Lower leg skin (tissue), 4 donors: ENCODE results near the gene CCDC136. TPM values are rescaled to one million over a fixed set of nuclear protein-coding genes. Genes with fewer than 3 reads are reported as not detected.

ENCODE experiments used
- DNase-seq, 2 donors: peaks; one replicate each; pipeline ENCODE4 v3.0.0-alpha.2; 2019; ENCODE audit warnings: low spot score in 2 of 2
- H3K4me3 ChIP-seq: fragments of 200-600 bp; sonication (generic); 2 replicates; pipeline ENCODE4 v1.5.1; 2017; ENCODE audit warnings: mild to moderate bottlenecking, low read depth; ENCODE audit not compliant: poor library complexity, severe bottlenecking
- POLR2A ChIP-seq, 2 donors: fragments of 450-650 bp; IDR thresholded peaks; one replicate each; pipeline ENCODE4 v1.6.1; 2016 to 2017; ENCODE audit warnings: antibody characterized with exemption in 2 of 2, mild to moderate bottlenecking in 1 of 2, moderate library complexity in 1 of 2
- WGBS, 2 donors: methylation state at CpG; one replicate each; pipeline ENCODE4 v1.1.5; 2018; 5-methylcytosine and 5-hydroxymethylcytosine counted together
- intact Hi-C: fragments of 100-400 bp; cut with DNase I; formaldehyde crosslinking; loops from one replicate; pipeline ENCODE4 v1.15.0; 2023; ENCODE audit warnings: low total_unique reads
- total RNA-seq, 4 donors: library from RNA; depleted of rRNA; stranded (reverse); fragments of >200 nt; gene quantifications; one replicate each; pipeline ENCODE4 v1.1.0, GENCODE V29; 2016
- TF ChIP-seq, protein P1 (sequence below), 3 donors: fragments of 450-650 bp; IDR thresholded peaks; one replicate each; pipeline ENCODE4 v1.5.1; 2016; ENCODE audit warnings: antibody characterized with exemption in 3 of 3, mild to moderate bottlenecking in 3 of 3, moderate library complexity in 2 of 3

CCDC136 gene
- total RNA-seq, 4 donors from 2014 or later = 1.4 to 2.3 (median 1.8) TPM; not detected in 1

DNA sequence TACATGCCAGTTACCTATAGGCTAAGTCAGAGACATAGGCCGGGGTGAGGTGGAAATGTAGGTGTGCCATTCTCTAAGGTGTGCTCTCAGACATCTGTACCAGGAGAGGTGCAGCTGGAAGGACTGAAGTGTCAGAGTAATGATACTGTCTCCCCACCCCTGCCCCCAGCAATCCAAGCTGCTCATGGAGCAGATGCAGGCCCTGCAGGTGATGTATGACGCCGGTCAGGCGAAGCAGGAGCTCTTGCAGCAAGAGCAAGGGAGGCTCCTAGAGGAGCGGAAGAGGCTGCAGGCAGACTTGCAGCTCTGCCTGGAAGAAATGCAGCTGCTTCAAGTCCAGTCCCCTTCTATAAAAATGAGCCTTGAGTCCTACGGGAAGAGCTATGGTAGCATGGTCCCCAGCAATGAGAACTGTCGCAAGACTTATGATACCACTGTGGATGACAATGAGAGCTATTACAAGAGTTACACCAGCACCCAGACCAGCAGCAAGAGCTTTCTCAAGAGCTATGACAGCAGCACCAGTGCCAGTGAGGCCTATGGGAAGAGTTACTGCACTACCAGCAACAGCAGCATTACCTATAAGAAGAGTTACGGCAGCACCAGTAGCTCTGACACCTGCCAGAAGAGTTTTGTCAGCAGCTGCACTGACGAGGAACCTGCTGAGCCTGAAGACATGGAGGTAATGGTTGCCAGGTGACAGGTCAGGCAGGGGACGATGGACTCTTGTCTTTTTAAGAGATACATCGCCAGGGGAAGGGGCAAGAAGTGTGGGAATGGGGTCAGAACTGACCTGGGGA is 20.1 kb downstream of the CCDC136 start:
- DNase-seq = no peak
- TF ChIP-seq, protein P1, sequence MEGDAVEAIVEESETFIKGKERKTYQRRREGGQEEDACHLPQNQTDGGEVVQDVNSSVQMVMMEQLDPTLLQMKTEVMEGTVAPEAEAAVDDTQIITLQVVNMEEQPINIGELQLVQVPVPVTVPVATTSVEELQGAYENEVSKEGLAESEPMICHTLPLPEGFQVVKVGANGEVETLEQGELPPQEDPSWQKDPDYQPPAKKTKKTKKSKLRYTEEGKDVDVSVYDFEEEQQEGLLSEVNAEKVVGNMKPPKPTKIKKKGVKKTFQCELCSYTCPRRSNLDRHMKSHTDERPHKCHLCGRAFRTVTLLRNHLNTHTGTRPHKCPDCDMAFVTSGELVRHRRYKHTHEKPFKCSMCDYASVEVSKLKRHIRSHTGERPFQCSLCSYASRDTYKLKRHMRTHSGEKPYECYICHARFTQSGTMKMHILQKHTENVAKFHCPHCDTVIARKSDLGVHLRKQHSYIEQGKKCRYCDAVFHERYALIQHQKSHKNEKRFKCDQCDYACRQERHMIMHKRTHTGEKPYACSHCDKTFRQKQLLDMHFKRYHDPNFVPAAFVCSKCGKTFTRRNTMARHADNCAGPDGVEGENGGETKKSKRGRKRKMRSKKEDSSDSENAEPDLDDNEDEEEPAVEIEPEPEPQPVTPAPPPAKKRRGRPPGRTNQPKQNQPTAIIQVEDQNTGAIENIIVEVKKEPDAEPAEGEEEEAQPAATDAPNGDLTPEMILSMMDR (IDR thresholded peaks at IDR 0.05) = no peak
- no peak for TF ChIP-seq POLR2A (IDR thresholded peaks at IDR 0.05)
- intact Hi-C loops = no loop called here
- no peak overlapping the region for H3K4me3 ChIP-seq
- 86 to 87% methylated on average over 11 of the region's 11 CpGs for WGBS, 2 donors

DNA sequence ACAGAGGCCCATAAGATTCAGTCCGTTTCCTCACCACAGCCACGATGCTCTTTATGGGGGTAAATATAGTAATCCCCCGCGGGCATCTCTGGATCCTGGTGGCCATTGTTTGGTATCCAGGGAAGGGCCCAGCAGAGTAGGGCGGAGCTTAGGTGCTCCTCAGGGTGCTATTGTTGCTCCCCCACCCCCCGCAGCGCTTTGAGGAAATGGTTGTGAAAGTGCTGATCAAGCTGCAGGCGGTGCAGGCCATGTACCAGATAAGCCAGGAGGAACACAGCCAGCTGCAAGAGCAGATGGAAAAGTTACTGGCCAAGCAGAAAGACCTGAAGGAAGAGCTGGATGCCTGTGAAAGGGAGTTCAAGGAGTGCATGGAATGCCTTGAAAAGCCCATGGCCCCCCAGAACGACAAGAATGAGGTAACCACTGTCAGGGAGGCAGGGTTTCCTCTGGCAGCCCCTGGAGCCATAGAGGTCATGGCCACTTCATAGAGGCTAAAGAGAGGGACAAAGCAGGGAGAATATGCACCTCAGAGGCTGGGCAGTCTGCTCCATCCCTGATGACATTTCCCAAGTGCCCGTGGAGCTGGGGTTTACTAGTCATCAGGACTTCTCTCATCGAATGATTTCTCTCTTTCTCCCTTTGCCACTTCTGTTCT is 20.9 kb downstream of the CCDC136 start:
- DNase-seq = no peak
- intact Hi-C loops = no loop called here
- TF ChIP-seq POLR2A (IDR thresholded peaks at IDR 0.05) = no peak
- TF ChIP-seq, protein P1 (IDR thresholded peaks at IDR 0.05) = no peak
- no peak overlapping the region for H3K4me3 ChIP-seq
- WGBS, 2 donors = 61 to 62% methylated on average over 11 of the region's 11 CpGs

DNA sequence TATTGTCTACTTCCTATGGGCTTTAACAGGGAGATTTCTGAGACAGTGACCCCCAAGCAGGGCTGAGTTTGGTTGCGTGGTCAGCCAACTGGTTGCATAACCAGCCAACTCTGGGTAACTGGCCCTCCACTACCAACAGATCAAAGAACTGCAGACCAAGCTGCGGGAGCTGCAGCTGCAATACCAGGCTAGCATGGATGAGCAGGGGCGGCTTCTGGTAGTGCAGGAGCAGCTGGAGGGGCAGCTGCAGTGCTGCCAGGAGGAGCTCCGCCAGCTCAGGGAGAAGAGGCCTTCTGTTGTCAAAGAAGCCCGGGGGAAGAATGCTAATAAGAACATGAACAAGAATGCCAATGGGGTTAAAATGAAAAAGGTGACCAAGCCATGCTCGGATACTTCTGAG is 22.7 kb downstream of the CCDC136 start:
- H3K4me3 ChIP-seq = no peak overlapping the region
- TF ChIP-seq POLR2A (IDR thresholded peaks at IDR 0.05) = no peak
- TF ChIP-seq, protein P1 (IDR thresholded peaks at IDR 0.05) = no peak
- no peak for DNase-seq
- intact Hi-C loops = no loop called here
- WGBS, 2 donors = 82 to 83% methylated on average over 6 of the region's 6 CpGs

DNA sequence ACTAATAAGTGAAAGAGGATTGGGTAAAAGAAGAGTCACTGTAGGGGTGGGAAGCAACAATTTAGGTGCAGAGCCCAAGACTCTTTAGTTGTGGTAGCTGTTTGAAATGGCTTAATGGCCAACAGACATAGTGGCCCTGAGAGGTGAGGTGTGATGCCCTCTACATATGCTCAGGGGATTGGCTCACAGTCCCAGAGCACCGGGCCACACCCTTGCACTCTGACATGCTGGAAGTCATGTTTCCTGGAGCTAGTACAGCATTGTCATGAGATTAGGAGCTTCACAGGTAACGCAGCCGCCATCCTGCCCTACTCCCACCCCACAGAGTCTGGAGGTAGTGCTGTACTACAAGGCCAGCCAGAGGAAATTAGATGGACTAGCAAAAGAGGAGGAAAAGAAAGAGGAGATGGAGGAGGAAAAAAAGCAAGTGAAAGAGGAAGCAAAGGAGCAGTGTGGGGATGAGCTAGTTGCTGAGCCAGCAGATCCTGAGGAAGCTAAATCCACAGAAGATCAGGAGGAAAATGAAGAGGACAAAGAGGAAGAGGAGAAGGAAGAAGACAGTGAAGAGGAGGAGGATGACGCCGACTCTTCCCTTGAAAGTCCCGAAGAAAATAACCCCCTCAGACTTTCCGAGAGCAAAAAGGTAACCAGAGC is 23.6 kb downstream of the CCDC136 start:
- DNase-seq = no peak
- intact Hi-C loops = no loop called here
- TF ChIP-seq POLR2A (IDR thresholded peaks at IDR 0.05) = no peak
- TF ChIP-seq, protein P1 (IDR thresholded peaks at IDR 0.05) = no peak
- H3K4me3 ChIP-seq = no peak overlapping the region
- WGBS, 2 donors = 76 to 79% methylated on average over 7 of the region's 7 CpGs

DNA sequence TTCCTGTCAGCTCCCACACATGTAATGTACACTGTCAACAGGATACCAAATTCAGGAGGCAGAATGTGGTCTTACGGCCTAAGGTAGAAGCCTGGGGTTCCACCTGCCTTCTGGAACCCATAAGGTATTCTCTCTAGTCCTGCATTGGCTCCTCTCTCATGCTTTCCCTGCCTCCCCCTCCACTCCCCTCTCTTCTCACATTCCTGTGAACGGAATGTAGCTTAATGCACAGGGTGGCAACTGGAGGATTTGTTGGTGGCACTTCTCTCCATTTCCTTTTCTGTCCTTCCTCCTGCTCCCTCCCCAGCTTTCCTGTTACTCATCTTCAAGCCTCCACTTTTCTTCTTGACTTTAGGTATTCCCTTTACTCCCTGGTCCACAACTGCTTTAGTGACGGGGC is 26.9 kb downstream of the CCDC136 start:
- no peak overlapping the region for H3K4me3 ChIP-seq
- intact Hi-C loops = no loop called here
- DNase-seq = no peak
- 82 to 95% methylated on average over 3 of the region's 3 CpGs for WGBS, 2 donors
- TF ChIP-seq, protein P1 (IDR thresholded peaks at IDR 0.05) = no peak
- TF ChIP-seq POLR2A (IDR thresholded peaks at IDR 0.05) = no peak
